ENCODE data around the gene PPP1R1B.

Gene PPP1R1B

DNA sequence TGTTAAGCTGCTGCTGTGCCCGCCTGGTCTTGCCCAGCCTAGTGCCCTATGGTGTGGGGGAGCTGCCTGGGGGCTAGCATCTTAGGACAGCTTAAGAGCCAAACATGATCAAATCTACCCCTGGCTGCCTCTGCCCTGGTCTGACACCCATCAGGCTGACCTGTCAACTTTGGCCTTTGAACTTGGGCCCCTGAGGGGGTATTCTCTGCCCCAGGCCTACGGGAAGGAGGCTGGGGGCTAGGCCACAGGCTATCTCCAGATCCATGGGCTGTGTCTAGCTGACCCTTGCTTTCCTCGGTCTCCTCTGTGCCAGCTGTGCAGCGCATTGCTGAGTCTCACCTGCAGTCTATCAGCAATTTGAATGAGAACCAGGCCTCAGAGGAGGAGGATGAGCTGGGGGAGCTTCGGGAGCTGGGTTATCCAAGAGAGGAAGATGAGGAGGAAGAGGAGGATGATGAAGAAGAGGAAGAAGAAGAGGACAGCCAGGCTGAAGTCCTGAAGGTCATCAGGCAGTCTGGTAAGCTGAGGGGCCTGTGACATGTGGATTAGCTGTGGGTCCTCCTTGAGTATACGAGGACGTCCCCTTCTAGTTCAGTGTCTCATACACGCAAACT, 6.9 kb downstream of the PPP1R1B start:
- DNase-seq, result no peak

DNA sequence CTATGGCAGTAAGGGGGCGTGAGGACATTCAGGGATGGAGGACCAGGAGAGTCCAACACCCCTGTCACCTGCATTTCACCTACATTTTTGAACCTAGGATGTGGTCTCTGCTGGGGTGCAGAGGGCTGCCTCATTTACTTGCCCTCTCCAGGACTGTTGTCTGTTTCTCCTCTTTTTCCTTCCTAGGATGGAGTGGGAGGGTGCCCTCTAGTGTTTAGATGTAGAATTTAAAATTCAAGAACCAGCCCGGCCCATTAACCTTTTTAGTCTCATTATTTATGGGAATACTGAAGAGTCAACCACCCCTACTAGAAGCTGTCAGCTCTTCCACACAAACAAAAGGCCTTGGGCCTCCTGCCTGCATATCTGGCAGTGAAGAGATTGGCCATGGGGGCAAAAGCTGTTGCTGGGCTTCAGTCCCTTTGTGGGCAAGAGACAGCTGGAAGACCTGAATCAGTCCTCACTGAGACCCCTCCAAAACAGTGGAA, 7.7 kb downstream of the PPP1R1B start:
- DNase-seq, result peak; percentile 54 to 79 (median 60)

DNA sequence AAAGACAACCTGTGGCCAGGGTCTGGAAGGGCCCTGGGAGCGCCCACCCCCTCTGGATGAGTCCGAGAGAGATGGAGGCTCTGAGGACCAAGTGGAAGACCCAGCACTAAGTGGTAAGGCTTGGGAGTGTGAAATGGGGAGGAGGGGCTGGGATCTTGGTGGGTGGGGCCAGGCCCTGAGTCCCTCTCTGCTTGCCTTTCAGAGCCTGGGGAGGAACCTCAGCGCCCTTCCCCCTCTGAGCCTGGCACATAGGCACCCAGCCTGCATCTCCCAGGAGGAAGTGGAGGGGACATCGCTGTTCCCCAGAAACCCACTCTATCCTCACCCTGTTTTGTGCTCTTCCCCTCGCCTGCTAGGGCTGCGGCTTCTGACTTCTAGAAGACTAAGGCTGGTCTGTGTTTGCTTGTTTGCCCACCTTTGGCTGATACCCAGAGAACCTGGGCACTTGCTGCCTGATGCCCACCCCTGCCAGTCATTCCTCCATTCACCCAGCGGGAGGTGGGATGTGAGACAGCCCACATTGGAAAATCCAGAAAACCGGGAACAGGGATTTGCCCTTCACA, 8.9 kb downstream of the PPP1R1B start:
- DNase-seq, result peak in 2 of 4 experiments; percentile 23 to 40

DNA sequence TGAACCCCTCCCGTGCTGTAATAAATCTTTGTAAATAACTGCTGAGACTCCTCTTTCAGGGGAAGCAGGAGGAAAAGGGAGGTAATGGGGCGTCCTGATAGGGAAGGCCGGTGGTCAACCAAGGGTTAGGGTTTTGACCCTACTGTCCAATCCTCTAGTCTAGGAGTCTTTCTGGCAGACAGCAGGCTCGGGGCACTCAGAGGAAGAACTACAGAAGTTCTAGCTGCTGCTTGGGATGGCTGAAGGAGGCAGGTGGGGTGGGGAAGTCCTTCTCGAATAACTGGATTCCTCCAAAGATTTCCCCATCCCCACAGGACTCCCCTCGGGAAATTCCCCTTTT, 9.8 kb downstream of the PPP1R1B start:
- no peak for DNase-seq

DNA sequence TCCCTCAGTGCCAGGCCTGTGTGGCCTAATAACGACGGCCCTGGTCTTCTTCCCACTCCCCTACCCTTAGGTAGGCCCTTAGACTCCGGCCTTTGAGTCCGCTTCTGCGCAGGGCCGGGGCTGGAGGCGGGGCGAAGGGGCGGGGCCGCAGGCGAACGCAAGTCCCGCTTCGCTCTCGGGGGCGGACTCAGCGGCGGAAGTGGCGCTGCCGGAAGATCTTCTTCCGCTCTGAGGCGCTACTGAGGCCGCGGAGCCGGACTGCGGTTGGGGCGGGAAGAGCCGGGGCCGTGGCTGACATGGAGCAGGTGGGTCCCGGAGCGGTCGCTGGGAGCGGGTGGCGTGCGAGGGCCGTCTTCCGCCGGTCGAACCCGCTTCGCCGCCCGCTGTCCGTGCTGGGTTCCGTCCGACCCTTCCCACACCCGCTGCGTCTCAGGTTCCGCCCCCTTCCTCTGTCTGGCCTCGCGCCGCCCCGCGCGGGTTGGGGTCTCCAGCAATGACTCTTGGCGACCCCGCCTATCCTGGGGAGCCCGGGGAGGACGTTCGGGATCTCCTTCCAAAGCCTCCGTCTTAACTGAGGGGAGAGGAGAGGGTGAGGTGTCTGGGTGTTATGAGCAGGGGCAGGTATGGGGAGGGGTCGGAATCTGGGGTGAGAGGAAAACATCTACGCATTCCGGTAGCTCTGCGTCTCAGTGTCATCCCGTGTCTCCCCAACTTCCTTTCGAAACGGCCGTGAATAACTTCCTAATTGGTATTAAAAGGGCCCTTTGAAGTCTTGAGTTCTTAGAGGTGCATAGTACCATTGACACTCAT, 10.4 kb downstream of the PPP1R1B start, which contains the start of gene STARD3:
Gene STARD3 (plus strand): TSS at position 218 of the 810 bp plus-strand sequence. CDS start 16,388 bp downstream, outside the sequence.
- peak; percentile 89 to 97 (median 94) for DNase-seq

DNA sequence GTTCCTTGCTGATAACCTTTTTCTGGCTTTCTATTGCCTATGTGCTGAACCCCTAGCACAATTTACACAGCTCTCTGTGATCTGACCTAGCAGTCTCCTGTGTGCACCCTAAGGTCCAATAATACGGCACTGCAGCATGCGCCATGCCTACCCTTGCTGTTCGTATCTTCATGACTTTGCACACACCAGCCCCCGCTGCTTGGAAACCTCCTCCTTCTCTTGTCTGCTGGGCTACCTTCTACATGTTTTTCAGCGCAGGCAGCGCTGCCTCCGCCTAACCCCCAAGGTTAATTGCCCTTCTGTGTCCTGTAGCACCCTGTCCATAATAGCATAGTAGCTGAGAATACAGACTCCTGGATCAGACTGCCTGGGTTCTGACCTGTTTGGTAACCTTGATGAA, 11.6 kb downstream of the PPP1R1B start:
- no peak for DNase-seq

DNA sequence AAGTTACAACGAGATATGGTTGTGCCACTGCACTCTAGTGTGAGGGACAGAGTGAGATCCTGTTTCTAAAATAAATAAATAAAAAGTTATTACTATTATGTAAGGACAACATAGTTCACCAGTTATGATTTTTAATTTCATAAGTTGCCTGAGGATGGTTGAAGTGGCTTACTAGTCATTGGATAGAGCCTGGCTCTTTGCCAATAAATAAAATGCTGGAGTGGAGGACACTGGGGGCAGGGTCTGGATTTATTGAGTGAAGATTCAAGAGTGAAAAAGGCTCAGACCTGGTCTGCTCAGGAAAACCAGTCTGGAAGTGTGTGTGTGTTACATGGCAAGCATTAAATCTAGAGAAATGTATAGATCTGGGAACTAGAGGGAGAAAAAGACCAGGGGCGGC, 12.3 kb downstream of the PPP1R1B start:
- no peak for DNase-seq

DNA sequence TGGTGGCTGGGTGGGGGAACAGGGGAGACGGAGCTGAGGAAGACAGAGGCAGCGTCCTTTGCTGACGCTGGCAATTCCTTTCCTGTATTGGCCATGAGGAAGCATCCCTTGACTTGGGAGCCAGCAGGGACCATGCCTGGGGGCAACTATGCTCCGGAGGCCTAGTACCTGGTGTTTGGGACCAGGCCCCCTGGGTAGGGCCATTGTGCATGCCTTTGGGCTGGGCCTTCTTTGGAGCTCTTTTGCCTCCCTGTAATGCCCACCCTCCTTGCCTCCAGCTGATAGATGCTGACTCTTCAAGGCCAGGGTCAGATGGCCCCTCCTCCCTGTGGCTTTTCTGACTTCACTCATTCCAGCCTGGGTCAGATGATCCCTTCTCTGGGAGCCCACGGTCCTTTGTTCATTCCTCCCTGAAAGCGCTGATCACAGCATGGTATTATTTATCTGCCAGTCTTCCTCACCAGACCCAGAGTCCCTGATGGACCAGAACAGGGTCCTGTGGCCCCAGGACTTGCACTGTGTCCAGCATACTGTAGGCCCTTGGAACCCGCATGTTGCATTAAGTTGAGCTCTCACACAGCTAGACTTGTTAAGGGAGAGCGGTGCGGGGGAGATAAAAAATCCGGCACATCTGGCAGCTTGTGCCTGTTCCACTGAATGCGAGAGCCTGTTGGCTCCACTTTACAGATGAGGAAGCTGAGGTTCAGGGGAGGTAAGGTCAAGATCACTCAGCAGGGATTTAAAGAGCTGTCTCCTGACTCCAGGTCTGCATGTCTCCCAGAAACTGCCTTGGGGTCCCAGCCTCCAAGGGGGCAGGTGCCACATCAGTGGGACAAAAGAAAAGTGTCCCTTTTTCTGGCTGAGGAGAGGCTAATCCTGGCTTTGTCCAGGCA, 13.1 kb downstream of the PPP1R1B start:
- peak in 2 of 4 experiments; percentile 41 to 53 for DNase-seq

DNA sequence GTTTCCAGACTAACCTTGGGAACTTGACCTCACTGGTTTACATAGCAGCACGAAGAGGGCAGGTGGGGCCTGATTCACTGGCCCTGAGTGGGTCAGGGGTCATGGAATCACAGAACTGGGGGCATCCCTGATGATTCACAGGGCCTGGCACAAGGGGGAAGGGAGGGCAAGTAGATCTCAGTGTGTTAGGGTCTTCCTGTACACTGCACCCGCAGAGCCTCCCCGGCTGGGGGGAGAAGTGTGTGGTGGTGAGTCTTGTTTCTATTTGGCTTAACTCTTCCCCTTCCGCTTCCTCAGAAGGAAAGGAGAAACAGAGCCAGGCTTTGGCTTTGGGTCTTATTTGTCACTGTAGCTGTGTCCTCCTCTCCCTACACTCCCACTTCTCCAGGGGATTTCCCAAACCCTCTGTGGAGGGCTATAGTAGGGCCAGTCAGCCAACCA, 13.9 kb downstream of the PPP1R1B start:
- DNase-seq, result peak; percentile 35 to 70 (median 58)

DNA sequence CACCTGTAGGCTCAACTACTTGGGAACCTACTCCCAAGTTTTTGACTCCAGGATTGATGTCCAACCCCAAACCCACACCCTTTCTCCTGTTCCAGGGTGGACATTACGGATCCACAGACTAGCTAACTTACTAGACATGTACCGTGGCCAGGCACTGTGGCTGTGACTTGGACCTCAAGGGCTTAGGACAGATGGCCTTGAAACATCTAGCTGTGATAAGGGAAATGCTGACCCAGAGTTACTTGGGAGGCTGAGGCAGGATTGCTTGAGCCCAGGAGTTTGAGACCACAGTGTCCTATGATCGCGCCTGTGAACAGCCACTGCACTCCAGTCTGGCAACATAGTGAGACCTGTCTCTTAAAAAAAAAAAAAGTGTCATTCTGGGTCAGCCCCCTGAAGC, 14.3 kb downstream of the PPP1R1B start:
- DNase-seq, result no peak

DNA sequence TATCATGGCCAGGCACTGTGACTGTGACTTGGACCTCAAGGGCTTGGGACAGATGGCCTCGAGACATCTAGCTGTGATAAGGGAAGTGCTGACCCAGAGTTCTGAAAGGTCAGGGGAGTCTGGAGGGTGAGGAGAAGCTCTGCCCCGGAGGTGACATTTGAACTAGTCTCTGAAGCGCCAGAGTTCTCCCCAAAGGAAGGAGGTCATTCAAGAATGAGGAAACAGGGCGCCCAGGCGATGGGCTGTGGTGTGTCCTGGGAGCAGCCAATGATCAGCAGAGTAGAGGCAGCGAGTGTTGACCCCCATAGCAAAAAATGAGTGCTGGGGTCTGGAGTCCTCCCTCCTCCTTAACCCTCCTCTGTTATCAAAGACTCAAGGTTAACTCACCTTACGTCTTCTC, 15.1 kb downstream of the PPP1R1B start:
- peak; percentile 72 to 86 (median 79) for DNase-seq

DNA sequence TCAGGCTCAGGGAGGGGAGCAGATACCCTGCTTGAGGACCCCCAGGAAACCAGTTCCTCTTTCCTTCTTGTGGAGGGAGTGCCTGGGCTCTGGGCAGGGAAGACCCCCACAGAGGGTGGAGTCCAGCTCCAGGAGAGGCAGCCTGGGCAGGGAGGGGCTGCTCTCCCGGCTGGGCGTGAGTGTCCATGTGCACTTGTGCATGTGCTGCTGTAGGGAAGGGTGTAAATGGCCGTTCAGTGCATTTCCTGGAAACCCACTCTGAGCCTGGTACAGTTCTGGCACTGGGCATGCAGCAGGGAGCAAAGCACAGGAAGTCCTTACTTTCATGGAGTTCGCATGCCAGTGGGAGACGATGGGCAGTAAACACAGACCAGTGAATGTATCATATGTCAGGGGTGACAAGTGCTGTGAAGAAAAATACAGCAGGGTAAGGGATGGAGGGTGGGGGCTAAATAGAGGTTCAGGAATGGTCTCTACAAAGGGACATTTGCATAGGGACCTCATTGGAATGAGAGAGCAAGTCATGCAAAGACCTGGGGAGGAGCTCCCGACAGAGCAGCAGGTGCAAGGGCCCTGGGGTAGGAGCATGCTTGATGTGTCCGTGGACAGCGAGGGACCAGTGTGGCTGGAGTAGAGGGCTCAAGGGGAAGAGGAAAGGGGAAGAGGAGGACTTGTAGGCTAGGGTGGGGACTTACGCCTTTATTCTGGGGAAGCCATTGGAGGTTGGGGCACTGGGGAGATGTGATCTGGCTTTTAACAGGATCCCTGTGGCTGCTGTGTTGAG, 15.7 kb downstream of the PPP1R1B start:
- peak in 3 of 4 experiments; percentile 33 to 44 (median 42) for DNase-seq

DNA sequence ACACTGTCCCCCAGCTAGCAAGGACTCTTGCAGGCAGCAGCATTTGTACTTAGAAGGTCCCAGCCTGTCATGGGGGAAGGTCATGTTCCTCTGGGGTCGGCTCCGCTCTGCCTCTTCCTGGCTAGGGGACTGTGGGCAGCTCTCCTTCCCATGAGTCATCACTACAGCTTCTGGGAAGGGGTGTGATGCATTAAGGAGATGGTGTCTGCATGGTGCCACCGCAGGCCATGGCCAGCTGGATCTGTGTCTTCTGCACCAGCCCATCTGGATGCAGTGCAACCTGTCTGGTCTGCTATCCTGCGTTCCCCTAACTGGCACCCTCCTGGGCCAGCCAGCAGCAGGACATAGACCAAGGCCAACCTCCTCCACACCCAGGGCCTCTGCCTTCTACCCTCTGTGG, 16.5 kb downstream of the PPP1R1B start:
- peak in 1 of 4 experiments; percentile 45 for DNase-seq

DNA sequence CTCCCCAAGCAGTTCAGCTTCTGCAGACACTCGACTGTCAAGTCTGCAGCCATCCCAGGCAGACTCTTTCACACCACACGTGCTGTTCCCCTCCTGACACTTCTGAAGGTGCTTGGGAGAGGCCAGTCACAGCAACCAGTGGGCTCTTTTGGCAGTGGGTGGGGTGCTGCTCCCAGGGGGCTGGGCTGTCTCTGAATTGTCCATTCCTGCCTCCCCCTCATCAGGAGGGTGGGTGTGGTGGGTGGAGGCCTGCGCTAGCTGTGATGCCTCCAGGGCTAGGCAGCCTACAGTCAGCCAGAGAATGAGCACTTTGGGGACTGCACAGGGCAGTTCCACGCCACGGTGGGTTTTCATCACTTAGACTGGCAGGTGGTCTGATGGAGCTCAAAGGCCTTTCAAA, 20.5 kb downstream of the PPP1R1B start:
- no peak for DNase-seq

DNA sequence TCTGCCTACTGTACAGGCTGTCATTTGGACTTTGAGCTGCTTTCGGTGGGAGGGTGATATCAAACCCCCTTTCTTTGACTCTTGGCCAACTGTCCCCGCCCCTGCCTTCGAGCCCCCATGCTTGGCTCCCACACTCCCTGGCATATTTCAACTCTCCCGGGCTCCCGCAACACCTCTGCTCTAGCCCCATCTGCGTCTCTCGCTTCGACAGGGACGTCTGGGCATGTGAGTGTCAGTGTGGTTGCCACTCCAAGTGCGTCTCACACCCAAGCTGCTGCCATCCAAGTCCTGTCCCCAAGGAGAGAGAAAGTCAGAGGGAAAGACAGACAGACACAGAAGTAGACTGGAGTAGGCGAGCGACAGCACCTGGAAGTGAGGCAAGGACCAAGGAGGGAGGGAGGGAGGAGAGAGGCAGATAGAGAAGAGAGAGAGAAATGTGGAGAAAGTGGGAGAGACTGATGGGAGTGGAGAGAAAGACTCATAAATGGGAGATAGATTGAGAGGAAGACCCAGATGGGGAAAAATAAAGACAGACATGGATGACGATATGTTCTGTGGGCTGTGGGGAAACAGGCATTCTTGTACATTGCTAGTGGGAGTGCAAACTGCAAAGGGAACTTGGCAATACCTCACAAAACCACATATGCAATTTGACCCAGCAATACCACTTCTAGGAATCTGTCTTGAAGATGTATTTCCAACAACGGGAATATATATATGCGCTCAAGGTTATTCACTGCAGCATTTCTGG, 22.0 kb downstream of the PPP1R1B start:
- DNase-seq, result peak; percentile 45 to 66 (median 58)

DNA sequence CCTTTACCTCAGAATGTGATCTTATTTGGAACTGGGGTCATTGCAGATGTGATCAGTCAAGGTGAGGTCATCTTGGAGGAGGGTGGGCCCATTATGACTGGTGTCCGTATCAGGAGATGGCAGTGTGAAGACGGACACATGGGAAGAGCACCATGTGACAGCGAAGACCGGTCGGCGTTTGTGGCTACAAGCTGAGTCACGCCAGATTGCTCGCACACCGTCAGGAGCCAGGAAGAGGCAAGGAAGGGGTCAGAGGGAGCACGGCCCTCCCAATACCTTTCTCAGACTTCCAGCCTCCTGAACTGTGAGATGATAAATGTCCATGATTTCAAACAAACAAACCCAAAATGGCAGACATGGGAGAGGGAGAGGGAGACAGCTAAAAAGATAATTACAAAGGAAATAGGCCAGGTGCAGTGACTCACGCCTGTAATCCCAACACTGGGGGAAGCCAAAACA, 23.4 kb downstream of the PPP1R1B start:
- no peak for DNase-seq

DNA sequence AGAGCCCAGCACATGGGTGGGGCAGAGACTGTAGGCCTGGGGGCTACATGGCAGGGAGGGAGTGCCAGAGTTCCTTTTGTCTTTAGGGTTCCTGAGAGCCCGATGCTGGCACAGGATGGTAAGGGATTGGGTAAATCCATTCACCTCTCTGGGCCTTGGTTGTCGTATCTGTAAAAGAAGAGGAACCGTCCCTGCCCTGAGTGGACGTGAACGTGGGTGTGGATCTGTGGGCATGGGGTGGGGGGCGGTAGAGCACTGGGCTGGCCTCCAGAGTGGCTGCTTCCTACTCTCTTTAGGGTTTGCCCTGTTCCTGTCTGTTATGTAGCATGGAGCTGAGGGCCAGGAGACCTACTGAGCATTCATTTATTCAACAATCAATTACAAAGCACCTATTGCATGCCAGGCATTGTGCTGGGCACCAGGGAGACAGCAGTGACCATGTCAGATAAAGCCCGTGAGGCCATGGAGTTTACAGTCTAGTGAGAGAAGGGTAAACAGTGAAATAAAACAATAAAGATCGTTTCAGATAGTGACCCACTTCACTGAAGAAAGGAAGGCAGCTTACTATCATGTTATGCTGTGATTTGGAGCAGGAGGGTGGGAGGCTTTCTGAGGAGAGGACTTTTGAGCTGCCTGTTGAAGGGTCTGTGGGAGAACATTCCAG, 25.3 kb downstream of the PPP1R1B start:
- peak in 1 of 4 experiments; percentile 40 for DNase-seq

DNA sequence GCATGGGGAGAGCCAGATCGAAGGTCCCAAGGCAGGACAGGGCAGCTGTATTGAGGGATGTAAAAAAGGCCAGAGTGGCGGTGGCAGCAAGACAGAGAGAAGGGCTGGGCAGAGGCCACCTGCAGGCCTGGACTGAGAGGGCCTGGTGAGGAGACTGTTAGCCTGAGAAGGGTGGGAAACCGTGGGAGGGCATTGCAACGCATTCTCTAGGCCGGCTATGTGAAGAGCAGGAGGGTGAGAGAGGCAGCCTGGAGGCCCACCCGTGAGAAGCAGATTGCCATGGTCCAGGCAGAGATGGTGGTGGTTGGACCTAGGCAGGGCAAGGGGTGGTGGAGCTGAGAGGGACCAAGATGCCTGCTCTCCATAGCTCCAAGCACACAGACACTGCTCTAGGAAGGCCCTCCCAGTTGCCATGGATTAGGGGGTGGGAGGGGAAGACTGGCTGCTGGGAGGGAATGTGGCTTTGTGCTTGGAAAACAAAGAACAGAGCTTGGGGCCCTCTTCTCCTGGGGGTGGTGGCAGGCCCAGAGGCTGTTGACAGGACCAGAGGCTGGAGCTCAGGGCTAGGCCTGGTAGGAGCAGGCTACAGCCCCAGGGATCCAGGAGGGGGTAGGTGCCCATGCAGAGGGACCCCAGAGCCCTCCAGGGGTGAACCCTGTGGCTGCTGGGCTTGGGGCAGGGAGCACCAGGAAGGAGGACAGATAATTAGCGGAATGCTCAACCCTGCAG, 26.0 kb downstream of the PPP1R1B start:
- DNase-seq, result no peak

DNA sequence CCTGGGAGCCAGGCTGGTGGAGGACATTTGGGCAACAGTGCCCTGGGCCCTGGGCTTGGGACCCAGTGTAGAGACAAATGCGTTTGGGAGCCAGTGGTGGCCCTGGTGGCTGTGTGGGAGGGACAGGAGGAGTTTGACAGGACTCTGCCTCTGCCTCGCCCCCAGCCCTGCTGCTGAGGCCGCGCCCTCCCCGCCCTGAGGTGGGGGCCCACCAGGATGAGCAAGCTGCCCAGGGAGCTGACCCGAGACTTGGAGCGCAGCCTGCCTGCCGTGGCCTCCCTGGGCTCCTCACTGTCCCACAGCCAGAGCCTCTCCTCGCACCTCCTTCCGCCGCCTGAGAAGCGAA, 26.5 kb downstream of the PPP1R1B start:
- no peak for DNase-seq
